ENCODE measurements around the gene SEZ6L2.

Gene SEZ6L2

GRCh38 chr16:29943846-29944799 is 44.8 kb upstream of the SEZ6L2 start (continued):
- TF ChIP-seq PRDM6 (tag by site-specific recombination; IDR thresholded peaks at IDR 0.05) (peak; percentile 84), ZNF76 (tag by site-specific recombination; IDR thresholded peaks at IDR 0.05; ENCODE audit: borderline replicate concordance, low read depth) (peak; percentile 85), ZNF658 (tag by site-specific recombination; IDR thresholded peaks at IDR 0.05) (no peak), KLF7 (tag by site-specific recombination; IDR thresholded peaks at IDR 0.05; ENCODE audit: borderline replicate concordance) (peak; percentile 98), ZNF610 (tag by site-specific recombination; IDR thresholded peaks at IDR 0.05; ENCODE audit: borderline replicate concordance) (no peak), PRDM1 (tag by site-specific recombination; IDR thresholded peaks at IDR 0.05) (peak; percentile 86), ZNF362 (tag by site-specific recombination; IDR thresholded peaks at IDR 0.05) (0 out of 2 replicates have a peak, but pooled peaks have one; percentile 10), ZNF514 (tag by site-specific recombination; IDR thresholded peaks at IDR 0.05) (no peak), ZNF776 (tag by site-specific recombination; IDR thresholded peaks at IDR 0.05; ENCODE audit: borderline replicate concordance) (no peak), SCRT2 (tag by site-specific recombination; IDR thresholded peaks at IDR 0.05) (peak; percentile 39; the same call in 1 of the 2 replicates), PATZ1 (tag by site-specific recombination; IDR thresholded peaks at IDR 0.05) (peak; percentile 86), ZNF529 (tag by site-specific recombination; IDR thresholded peaks at IDR 0.05; ENCODE audit: insufficient replicate concordance) (no peak), REPIN1 (tag by site-specific recombination; IDR thresholded peaks at IDR 0.05; ENCODE audit: low read depth) (no peak), ZNF391 (tag by site-specific recombination; IDR thresholded peaks at IDR 0.05; ENCODE audit: borderline replicate concordance, low read depth) (no peak; the same call in 1 of the 2 replicates), OSR2 (tag by site-specific recombination; IDR thresholded peaks at IDR 0.05) (peak; percentile 95), HOXC10 (CRISPR knock-in tag; IDR thresholded peaks at IDR 0.05) (0 out of 2 replicates have a peak, but pooled peaks have one; percentile 36), ZNF596 (tag by site-specific recombination; IDR thresholded peaks at IDR 0.05) (no peak), HOXD13 (CRISPR knock-in tag; IDR thresholded peaks at IDR 0.05; ENCODE audit: borderline replicate concordance) (peak; percentile 80; the same call in 1 of the 2 replicates), ZNF416 (tag by site-specific recombination; IDR thresholded peaks at IDR 0.05) (no peak), CTCF (tag by site-specific recombination; IDR thresholded peaks at IDR 0.05) (peak; percentile 87), ZBTB7A (tag by site-specific recombination; IDR thresholded peaks at IDR 0.05; ENCODE audit: low read depth) (no peak), ZNF280C (tag by site-specific recombination; IDR thresholded peaks at IDR 0.05) (no peak), TSHZ1 (tag by site-specific recombination; IDR thresholded peaks at IDR 0.05; ENCODE audit: borderline replicate concordance) (peak; percentile 60), ZNF169 (tag by site-specific recombination; IDR thresholded peaks at IDR 0.05) (no peak), ZNF501 (tag by site-specific recombination; IDR thresholded peaks at IDR 0.05) (0 out of 2 replicates have a peak, but pooled peaks have one; percentile 28), HOXA7 (CRISPR knock-in tag; IDR thresholded peaks at IDR 0.05; ENCODE audit: borderline replicate concordance) (no peak)
